ENCODE data around the gene HORMAD1. TPM values are rescaled to one million over a fixed set of nuclear protein-coding genes. Genes with fewer than 3 reads are reported as not detected.

The HORMAD1 gene
- total and polyA plus RNA-seq, 2 of the 13 experiments (the other 11 are each of a cell fraction or from before 2014, with no cell fraction given) = not detected

DNA sequence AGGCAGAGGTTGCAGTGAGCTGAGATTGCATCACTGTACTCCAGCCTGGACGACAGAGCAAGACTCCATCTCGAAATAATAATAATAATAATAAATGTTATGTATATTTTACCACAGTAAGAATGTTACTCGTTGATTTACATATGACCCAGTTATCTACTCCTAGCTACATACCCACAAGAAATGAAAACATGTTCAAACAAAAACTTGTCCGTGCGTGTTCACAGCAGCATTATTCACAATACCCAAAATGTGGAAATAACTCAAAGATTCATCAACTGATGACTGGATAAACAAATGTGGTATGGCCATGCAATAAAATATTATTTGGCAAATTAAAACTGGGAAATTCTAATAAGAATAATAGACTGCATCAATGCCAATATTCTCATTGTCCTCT, 59.5 kb downstream of the HORMAD1 start:
- in situ Hi-C loops (cut with HindIII; ENCODE audit: extremely low pct_ligation_motif_present, low pct_unique_long_range_greater_than_20kb) = no loop called here
- FAIRE-seq = no peak
- POLR2A ChIA-PET = no interaction called here
- WGBS (ENCODE audit: low lambda C conversion rate) = 91% methylated on average over 5 of the region's 5 CpGs
- CTCF ChIA-PET (ENCODE audit: low intra/inter-chr PET ratio, low total read pairs) = no interaction called here
- H3K9ac ChIP-seq (ENCODE audit: insufficient read depth, low read depth, low read length) = no peak overlapping the region
- DNase-seq (ENCODE audit: low spot score) = no peak
- peaks cover 2 to 21% of the 10 kb centered on the region in 2 experiments; a peak in 3 of 5 replicates for H3K36me3 ChIP-seq (replicated peaks in 1 of 2; ENCODE audit: control insufficient read depth in 1 of 2, insufficient read depth in 2 of 2, low read length in 2 of 2)
- intact Hi-C loops (cut with micrococcal nuclease; ENCODE audit: unreplicated experiment) = no loop called here
- BruUV-seq (replicated peaks) = no TSS peak
- H3K4me3 ChIP-seq (replicated peaks in 1 of 3; ENCODE audit: insufficient read depth in 1 of 3, low read depth in 2 of 3, low read length in 3 of 3) = no peak overlapping the region
- H3K9me3 ChIP-seq (ENCODE audit: low read length) = no peaks in the 10 kb centered on the region
- no peak overlapping the region for H2AFZ ChIP-seq (ENCODE audit: low read length)
- H3K79me2 ChIP-seq (ENCODE audit: insufficient read depth, low read length) = no peaks in the 10 kb centered on the region
- H3K27ac ChIP-seq (ENCODE audit: extremely low read length, insufficient read depth, low read length) = no peak overlapping the region
- H4K20me1 ChIP-seq (ENCODE audit: insufficient read depth, low read length) = no peaks in the 10 kb centered on the region
- H3K4me1 ChIP-seq (ENCODE audit: insufficient read depth, low read length) = no peaks in the 10 kb centered on the region
- no peak for ATAC-seq
- no peak overlapping the region for H3K4me2 ChIP-seq (ENCODE audit: low read depth, low read length)
- no peaks in the 10 kb centered on the region for H3K27me3 ChIP-seq (ENCODE audit: control insufficient read depth in 1 of 2, insufficient read depth in 2 of 2, low read length in 2 of 2)
- no peak for TF ChIP-seq MBNL3 (CRISPR knock-in tag; conservative IDR thresholded peaks at IDR 0.05)
- TF ChIP-seq, protein P1, sequence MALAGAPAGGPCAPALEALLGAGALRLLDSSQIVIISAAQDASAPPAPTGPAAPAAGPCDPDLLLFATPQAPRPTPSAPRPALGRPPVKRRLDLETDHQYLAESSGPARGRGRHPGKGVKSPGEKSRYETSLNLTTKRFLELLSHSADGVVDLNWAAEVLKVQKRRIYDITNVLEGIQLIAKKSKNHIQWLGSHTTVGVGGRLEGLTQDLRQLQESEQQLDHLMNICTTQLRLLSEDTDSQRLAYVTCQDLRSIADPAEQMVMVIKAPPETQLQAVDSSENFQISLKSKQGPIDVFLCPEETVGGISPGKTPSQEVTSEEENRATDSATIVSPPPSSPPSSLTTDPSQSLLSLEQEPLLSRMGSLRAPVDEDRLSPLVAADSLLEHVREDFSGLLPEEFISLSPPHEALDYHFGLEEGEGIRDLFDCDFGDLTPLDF (CRISPR knock-in tag; IDR thresholded peaks at IDR 0.05) = no peak
- TF ChIP-seq MED8 (CRISPR knock-in tag; IDR thresholded peaks at IDR 0.05; ENCODE audit: insufficient replicate concordance) = no peak
- TF ChIP-seq, protein P2, sequence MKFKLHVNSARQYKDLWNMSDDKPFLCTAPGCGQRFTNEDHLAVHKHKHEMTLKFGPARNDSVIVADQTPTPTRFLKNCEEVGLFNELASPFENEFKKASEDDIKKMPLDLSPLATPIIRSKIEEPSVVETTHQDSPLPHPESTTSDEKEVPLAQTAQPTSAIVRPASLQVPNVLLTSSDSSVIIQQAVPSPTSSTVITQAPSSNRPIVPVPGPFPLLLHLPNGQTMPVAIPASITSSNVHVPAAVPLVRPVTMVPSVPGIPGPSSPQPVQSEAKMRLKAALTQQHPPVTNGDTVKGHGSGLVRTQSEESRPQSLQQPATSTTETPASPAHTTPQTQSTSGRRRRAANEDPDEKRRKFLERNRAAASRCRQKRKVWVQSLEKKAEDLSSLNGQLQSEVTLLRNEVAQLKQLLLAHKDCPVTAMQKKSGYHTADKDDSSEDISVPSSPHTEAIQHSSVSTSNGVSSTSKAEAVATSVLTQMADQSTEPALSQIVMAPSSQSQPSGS (CRISPR knock-in tag; IDR thresholded peaks at IDR 0.05) = no peak
- no peak for TF ChIP-seq NCOA5 (CRISPR knock-in tag; IDR thresholded peaks at IDR 0.05)
- no peak for TF ChIP-seq SRSF9 (IDR thresholded peaks at IDR 0.05; ENCODE audit: borderline replicate concordance, insufficient read depth, low read depth, low read length, poor library complexity, severe bottlenecking)
- TF ChIP-seq, protein P3, sequence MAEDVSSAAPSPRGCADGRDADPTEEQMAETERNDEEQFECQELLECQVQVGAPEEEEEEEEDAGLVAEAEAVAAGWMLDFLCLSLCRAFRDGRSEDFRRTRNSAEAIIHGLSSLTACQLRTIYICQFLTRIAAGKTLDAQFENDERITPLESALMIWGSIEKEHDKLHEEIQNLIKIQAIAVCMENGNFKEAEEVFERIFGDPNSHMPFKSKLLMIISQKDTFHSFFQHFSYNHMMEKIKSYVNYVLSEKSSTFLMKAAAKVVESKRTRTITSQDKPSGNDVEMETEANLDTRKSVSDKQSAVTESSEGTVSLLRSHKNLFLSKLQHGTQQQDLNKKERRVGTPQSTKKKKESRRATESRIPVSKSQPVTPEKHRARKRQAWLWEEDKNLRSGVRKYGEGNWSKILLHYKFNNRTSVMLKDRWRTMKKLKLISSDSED (CRISPR knock-in tag; IDR thresholded peaks at IDR 0.05) = no peak
- TF ChIP-seq, protein P4, sequence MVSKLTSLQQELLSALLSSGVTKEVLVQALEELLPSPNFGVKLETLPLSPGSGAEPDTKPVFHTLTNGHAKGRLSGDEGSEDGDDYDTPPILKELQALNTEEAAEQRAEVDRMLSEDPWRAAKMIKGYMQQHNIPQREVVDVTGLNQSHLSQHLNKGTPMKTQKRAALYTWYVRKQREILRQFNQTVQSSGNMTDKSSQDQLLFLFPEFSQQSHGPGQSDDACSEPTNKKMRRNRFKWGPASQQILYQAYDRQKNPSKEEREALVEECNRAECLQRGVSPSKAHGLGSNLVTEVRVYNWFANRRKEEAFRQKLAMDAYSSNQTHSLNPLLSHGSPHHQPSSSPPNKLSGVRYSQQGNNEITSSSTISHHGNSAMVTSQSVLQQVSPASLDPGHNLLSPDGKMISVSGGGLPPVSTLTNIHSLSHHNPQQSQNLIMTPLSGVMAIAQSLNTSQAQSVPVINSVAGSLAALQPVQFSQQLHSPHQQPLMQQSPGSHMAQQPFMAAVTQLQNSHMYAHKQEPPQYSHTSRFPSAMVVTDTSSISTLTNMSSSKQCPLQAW (CRISPR knock-in tag; IDR thresholded peaks at IDR 0.05) = no peak
- TF ChIP-seq, protein P5, sequence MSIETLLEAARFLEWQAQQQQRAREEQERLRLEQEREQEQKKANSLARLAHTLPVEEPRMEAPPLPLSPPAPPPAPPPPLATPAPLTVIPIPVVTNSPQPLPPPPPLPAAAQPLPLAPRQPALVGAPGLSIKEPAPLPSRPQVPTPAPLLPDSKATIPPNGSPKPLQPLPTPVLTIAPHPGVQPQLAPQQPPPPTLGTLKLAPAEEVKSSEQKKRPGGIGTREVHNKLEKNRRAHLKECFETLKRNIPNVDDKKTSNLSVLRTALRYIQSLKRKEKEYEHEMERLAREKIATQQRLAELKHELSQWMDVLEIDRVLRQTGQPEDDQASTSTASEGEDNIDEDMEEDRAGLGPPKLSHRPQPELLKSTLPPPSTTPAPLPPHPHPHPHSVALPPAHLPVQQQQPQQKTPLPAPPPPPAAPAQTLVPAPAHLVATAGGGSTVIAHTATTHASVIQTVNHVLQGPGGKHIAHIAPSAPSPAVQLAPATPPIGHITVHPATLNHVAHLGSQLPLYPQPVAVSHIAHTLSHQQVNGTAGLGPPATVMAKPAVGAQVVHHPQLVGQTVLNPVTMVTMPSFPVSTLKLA (IDR thresholded peaks at IDR 0.05) = no peak
- TF ChIP-seq SNRNP70 (IDR thresholded peaks at IDR 0.05; ENCODE audit: low read depth, low read length) = no peak
- TF ChIP-seq, protein P6, sequence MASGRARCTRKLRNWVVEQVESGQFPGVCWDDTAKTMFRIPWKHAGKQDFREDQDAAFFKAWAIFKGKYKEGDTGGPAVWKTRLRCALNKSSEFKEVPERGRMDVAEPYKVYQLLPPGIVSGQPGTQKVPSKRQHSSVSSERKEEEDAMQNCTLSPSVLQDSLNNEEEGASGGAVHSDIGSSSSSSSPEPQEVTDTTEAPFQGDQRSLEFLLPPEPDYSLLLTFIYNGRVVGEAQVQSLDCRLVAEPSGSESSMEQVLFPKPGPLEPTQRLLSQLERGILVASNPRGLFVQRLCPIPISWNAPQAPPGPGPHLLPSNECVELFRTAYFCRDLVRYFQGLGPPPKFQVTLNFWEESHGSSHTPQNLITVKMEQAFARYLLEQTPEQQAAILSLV (CRISPR knock-in tag; IDR thresholded peaks at IDR 0.05; ENCODE audit: borderline replicate concordance) = no peak
- TF ChIP-seq, protein P7, sequence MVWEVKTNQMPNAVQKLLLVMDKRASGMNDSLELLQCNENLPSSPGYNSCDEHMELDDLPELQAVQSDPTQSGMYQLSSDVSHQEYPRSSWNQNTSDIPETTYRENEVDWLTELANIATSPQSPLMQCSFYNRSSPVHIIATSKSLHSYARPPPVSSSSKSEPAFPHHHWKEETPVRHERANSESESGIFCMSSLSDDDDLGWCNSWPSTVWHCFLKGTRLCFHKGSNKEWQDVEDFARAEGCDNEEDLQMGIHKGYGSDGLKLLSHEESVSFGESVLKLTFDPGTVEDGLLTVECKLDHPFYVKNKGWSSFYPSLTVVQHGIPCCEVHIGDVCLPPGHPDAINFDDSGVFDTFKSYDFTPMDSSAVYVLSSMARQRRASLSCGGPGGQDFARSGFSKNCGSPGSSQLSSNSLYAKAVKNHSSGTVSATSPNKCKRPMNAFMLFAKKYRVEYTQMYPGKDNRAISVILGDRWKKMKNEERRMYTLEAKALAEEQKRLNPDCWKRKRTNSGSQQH (CRISPR knock-in tag; IDR thresholded peaks at IDR 0.05; ENCODE audit: low read depth) = no peak
- no peak for TF ChIP-seq IRF2 (CRISPR knock-in tag; IDR thresholded peaks at IDR 0.05)

All from HepG2 (cell line).